ENCODE data around the gene PAX9.

The PAX9 gene

DNA sequence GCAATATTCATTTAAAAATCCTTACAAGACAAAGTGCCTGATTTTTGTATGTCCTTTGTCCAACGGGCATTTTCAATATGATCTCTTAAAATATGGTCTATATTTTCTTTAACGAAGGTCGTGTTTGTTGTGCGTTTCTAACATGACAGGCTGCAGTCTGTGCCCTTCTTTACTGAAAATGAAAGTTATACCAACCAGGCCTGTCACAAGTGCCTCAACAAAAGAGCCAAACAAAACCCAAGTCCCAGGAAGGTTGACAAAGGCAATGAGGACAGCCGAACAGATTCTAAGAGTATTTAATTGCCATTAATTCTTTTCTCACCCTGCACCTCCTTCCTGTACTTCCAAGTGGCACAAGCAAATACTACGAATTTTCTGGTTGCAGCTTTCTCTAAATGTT is 13.9 kb downstream of the PAX9 start:
- no peak for DNase-seq

DNA sequence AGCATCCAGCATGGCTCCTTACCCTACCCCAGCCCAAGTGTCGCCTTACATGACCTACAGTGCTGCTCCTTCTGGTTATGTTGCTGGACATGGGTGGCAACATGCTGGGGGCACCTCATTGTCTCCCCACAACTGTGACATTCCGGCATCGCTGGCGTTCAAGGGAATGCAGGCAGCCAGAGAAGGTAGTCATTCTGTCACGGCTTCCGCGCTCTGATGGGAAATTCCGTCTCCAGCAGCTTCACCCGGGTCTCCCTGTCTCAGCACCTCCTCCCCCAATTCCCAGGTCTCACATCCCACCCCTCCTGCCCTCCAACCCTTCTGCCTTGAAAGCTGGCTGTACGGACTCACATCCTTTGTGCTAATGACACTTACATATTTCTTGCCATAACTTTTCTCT is 14.6 kb downstream of the PAX9 start:
- DNase-seq: no peak

GRCh38 chr14:36682338-36682737 is 20.7 kb downstream of the PAX9 start:
- DNase-seq: no peak

- peak; percentile 70 to 74 for DNase-seq
Observed at GRCh38 chr14:36683083-36683724, 21.5 kb downstream of the PAX9 start.

DNA sequence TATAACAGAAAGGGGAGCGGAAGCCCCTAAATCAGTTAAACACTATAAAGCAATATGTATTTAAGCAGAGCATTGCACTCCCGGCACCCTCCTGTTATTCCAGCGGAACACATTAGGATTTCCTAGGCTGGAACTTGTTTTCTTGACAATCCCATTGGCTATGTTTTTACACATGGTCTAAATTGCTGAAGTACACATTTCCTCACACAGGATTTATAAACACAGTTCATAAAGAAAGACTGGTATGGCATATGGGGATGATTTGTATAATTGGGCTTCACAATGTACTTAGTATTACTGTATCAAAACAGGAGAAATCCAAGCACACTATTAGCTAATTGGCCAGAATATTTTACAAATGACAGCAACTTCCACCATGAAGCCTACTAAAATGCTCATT is 23.3 kb downstream of the PAX9 start:
- no peak for DNase-seq

DNA sequence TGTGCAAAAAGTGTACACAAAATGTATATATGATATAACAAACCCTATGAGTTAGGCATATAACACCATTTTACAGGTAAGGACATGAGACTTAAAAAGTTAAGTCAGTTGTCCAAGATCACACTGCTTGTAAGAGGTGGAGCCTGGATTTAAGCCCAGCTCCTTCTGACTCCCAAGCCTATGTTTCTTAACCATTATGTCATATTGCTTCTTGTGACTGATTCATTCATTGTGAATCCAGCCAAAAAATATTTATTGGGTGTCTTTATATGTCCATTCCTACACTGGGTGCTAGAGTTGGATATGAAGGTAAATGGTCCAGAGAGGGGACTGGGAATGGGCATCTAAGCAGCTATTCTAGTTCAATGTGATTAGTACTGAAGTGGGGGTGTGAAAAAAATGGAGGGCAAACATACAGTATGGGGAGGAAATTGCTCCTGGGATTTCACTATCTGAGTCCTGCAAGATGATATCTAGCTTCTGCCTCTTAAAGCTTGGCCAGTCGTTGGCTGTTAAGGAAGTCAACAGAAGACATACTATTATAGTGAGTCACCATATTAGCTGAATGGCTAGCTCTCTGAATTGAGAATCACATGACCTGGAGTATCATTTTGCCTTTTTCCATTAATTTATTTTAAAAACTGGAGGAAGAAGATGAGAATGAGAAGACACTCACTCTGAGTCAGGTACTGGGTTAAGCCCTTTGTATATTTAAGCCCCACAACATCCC is 28.8 kb downstream of the PAX9 start:
- DNase-seq: no peak

DNA sequence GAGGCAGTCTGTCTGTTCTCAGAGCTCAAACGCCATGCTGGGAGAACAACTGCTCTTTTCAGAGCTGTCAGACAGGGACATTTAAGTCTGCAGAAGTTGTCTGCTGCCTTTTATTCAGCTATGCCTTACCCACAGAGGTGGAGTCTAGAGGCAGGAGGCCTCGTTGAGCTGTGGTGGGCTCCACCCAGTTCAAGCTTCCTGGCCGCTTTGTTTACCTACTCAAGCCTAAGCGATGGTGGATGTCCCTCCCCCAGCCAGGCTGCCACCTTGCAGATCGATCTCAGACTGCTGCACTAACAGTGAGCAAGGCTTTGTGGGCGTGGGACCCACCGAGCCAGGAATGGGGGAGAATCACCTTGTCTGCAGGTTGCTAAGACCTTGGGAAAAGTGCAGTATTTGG is 37.8 kb downstream of the PAX9 start:
- DNase-seq: peak in 1 of 2 experiments; percentile 20

DNA sequence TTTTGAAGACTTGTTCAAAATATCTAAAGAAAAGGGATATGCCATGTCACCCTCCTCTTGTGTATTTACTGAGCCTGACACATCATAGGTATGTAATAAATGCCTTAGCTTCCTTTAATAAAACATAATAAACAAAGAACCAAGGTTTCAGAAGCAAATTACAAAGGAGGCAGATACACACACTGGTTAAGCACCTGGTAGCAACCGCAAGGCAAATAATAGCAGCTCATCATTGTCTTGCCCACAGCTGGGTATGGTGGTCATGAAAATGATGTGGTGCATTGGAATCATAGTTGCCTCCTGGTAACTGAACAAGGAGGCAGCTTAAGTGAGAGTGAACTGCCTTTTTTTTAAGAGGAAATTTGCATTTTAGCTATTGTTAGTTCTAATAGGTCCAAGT is 39.0 kb downstream of the PAX9 start:
- peak; percentile 93 to 97 for DNase-seq

DNA sequence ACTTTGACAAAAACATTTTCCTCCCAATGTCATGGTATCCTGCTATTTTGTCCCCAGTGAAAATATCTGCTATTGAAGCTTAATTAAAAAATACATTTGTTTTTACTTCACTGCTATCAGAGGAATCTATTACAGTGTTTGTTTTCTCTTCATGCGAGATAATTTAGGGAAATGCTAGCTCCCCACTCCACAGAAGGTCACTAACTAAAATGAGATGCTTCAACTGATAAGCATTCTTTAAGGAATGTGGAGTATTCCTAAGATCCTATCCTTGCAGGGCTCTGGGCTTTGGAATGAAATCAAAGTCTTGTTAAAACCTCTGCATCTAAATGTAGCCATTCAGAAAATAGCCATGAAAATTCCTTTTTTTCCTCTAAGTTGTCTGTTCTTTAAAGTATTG is 39.5 kb downstream of the PAX9 start:
- DNase-seq: peak in 1 of 2 experiments; percentile 36

GRCh38 chr14:36702474-36702873 is 40.8 kb downstream of the PAX9 start:
- DNase-seq: no peak

GRCh38 chr14:36707570-36707969 is 45.9 kb downstream of the PAX9 start:
- no peak for DNase-seq

DNA sequence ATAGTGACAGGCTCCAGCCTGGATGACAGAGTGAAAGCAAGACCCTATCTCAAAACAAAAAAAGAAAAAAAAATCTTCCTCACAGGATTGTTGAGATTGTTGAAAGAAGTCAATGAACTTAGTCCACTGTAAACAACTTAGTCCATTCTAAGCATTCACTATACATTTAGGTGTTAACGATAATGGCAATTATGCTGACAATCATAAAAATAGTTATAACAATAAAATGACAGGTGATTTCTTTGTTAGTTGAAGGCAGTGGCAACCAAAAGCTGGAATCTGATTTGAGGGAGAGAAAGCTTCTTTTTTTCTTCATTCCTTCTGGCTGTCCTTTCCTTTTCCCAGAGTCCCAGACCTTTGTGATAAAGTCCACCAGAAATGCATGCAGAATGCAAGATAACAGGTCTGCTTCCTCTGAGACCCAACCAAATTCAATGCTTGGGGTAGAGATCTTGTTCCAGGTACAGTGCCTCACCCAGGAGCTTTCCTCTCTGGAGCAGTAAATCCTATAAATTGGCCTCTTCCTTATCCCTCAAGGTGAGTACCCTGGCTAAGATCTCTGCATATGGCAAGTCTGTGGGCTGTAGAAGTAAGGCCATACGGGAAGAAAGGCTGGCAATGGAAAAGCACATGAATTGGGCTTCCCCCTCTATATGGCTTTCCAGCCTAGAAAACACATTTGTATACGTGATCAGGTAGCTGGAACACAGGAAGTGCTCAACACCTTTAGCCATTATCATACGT is 52.5 kb downstream of the PAX9 start:
- no peak for DNase-seq

DNA sequence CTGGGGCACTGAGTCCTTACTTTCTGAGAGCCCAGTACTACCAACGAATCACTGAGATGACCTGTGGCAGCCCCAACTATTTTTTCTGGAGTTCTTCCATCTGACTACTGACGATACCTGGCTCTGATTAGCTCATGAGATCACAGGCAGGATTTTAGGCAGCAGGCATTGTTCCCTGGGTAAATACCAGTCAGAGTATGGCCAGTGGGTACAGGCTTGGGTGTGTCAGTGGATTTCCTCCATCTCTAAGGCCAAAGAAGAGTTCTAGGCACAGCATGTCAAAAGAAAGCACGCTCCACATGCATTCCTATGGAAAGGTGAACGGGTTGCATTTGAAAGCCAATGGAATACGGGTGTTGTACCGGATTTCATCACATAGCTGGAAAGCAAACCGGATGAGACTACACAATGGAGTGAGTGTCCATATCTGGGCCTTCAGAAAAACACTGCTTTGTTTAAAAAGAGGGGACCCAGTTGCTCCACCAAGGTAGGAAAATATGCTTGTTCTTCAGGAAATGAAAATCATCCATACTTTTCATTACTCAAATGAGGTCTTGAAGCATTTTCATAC is 55.0 kb downstream of the PAX9 start:
- DNase-seq: no peak

DNA sequence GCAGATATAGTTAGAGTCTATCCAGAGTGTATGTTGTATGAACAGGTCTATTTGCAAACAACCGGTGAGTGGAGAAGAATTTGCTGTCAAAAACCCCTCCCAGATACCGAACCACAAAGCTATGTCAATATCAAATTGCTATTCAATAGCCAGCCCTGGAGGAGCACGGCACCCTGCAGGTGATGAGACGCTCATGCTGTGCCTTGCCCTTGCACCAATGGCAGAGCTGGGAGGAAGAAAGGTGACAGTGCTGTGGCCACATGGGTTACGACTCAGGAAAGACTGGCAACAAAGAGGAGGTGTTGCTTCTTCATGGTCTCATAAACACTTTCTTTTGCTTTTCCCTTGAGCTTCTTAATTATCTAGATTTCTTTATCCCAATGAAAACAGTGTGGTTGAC is 55.7 kb downstream of the PAX9 start:
- no peak for DNase-seq

DNA sequence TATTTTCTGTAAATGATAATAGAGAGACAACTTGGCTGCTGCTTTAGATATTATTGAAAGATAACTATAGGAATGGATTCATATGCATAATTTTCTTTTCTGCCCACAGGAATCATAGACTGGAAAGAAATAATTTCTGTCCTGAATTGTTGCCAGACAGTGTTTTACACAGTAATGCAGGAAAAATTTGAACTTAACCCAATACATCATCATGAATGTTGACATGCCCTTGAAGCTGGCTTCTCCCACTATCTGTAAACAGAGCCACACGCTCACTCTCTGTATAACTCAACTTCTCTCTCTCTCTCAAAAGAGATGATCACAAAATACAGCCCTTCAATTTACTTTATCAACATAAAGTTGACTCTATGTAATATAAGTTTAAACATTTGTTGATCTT is 56.6 kb downstream of the PAX9 start:
- no peak for DNase-seq

DNA sequence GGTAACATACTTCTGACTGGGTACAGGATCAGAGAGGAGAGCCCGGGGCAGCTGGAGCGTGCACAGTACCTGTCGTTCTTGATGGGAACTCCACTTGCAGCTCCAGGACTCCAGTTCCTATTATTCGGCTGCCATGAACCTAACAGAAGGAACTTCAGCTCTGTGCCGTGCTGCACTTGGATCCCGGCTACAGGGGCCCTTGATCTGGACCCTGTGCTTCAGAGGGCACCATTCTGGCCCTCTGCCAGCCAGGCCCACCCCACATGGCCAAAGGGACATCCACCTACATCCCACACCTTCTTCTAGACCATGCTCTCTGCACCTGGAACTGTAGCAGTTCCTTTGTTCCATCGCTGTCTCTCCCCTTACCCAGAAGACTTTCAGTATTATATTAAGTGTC is 58.2 kb downstream of the PAX9 start:
- no peak for DNase-seq

DNA sequence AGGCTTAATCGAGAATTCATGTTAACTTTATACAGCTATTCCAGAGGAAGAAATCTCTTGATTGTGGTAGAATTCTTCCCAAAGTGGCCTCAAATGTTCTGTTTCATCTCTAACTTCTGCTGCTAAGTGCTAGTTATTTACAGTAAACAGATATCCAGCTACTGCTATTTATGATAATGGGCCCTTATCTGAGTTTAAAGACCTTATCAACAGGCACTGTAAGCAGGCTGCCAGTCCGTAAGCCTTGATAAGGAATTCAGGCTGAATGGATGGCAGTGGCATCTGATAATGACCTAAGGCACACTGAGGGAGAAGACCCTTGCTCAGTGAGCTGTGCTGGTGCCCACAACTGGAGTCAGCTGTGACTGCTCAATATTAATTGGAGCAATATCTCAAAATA is 59.0 kb downstream of the PAX9 start:
- no peak for DNase-seq

- DNase-seq: no peak
Observed at GRCh38 chr14:36721877-36722276, 60.2 kb downstream of the PAX9 start.

DNA sequence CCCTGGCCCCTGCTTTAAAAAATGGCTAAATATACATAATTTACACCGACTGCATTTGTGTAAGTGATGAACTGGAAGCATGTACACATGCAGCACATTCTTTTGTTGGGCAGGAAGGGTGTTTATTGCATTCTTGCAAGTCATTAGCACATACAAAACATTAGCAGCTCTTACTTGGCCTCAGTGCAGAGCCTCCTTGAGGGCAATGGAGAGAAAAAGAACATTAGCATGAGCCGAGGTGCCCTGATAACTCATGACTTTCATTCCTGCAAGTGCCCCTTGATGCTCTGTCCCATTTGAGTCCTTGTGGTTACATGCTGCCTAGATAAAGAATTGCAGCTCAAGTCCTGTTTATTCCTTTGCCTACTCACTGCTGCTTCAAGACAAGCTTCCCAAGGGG is 61.9 kb downstream of the PAX9 start:
- DNase-seq: no peak

GRCh38 chr14:36724162-36724561 is 62.5 kb downstream of the PAX9 start:
- no peak for DNase-seq

GRCh38 chr14:36726128-36726527 is 64.5 kb downstream of the PAX9 start:
- no peak for DNase-seq
